CMK (cell line): ENCODE measurements around the gene MGAT4A.
"Not testable (repeated sequence)": the region's sequence is repeated elsewhere in the genome, so short reads cannot be mapped to it uniquely, and the experiment has no call there.

ENCODE experiments used
- DNase-seq: peaks from one replicate; pipeline ENCODE4 v3.0.0-alpha.2; 2010; ENCODE audit warnings: low read depth

MGAT4A gene

GRCh38 chr2:98759827-98760625 lies 29.1 kb upstream of the MGAT4A start:
- no peak for DNase-seq

- no peak for DNase-seq
Observed at GRCh38 chr2:98759338-98759737, 28.4 kb upstream of the MGAT4A start.

- DNase-seq, result peak; percentile 48
Observed at GRCh38 chr2:98757904-98758421, 27.0 kb upstream of the MGAT4A start.

GRCh38 chr2:98753801-98754200 lies 22.9 kb upstream of the MGAT4A start:
- DNase-seq, result no peak

- not testable (repeated sequence) for DNase-seq
Observed at GRCh38 chr2:98752711-98753110, 21.8 kb upstream of the MGAT4A start.

DNA sequence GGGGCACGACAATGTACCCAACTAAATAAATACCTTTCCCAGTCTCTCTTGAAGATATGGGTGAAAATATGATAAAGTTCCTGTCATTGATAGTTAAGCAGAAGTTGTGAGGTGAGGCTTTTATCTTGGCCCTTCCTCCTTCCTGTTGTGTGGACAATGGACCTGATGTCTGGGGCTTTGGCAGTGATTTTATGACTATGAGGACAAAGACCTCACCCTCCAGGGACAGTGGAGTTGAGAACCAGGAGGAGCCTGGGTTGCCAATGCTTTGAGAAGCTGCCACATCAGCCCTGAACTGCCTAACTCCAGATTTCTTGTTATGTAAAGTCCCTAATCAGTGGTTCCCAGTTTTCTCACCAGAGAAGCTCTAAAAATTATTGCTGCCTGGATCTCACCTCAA lies 20.8 kb upstream of the MGAT4A start:
- no peak for DNase-seq

- no peak for DNase-seq
Observed at GRCh38 chr2:98750593-98751282, 19.8 kb upstream of the MGAT4A start.

DNA sequence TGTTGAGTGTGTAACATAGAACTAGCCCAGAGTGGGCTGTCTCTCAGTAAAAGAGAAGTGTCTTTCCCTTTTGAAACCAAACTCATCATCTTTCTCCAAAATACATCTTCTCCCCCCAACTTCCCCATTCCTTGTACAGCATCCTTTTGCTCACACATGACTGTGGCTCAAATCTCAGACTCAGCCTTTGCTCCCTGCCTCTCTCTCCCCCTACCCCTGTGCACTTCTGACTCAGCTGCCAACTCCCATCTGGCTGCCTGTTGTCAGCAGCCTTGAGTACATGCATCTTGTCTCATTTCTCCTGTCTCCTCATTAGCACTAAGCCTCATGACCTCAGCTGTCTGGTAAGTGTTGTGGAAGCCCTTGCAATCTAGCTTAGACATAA lies 18.1 kb upstream of the MGAT4A start:
- no peak for DNase-seq

- DNase-seq, result no peak
Observed at GRCh38 chr2:98748292-98749065, 17.5 kb upstream of the MGAT4A start.

GRCh38 chr2:98747888-98748287 lies 17.0 kb upstream of the MGAT4A start:
- DNase-seq, result no peak

- DNase-seq, result no peak
Observed at GRCh38 chr2:98746426-98746825, 15.5 kb upstream of the MGAT4A start.

DNA sequence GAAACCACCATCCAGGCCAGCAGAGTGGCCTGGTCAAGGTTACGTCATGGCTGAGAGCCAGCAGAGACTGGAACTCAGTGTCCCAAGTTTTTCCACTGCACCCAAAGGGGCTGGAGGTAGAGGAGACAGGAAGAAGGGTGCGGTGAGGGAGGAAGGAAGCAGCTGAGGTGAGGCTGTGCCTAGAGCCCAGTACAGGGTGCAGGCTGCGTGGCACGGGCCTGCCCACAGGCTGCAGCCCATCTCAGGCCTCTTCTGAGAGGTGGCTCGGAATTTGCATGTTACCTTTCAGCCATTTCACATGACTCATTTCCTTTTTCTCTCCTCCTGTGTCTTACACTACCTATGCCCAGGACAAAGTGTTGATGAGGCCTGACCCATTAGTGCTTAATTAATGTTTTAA lies 13.7 kb upstream of the MGAT4A start:
- DNase-seq, result no peak

DNA sequence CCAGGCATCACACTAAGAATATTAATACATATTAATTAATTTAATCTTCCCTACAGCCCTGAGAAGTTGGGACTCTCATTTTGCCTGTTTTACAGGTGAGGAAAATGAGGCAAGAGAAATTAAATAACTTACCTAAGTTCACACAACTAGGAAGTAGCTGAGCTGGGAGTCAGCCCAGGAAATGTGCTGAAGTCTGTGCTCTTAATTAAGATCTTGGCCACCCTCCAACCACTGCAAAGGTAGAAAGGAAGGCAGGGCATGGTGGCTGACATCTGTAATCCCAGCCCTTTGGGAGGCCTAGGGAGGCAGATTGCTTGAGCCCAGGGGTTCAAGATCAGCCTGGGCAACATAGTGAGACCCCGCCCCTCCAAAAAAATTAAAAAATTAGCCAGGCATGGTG lies 12.9 kb upstream of the MGAT4A start:
- DNase-seq, result no peak

DNA sequence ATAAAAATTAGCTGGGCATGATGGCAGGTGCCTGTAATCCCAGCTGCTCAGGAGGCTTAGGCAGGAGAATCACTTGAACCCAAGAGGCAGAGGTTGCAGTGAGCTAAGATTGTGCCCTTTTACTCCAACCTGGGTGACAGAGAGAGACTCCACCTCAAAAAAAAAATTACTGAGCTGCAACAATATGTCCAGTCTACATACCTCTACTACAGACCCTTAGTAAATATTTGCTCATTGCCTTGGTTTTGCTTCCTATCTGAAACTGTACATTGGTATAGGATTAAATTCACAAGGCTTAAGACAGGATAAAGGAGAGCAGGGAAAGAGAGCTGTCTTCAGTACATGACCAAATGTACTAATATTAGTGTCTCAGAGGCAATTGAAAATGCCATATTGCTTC lies 8.1 kb upstream of the MGAT4A start:
- no peak for DNase-seq

GRCh38 chr2:98738304-98738703 lies 7.4 kb upstream of the MGAT4A start:
- no peak for DNase-seq

DNA sequence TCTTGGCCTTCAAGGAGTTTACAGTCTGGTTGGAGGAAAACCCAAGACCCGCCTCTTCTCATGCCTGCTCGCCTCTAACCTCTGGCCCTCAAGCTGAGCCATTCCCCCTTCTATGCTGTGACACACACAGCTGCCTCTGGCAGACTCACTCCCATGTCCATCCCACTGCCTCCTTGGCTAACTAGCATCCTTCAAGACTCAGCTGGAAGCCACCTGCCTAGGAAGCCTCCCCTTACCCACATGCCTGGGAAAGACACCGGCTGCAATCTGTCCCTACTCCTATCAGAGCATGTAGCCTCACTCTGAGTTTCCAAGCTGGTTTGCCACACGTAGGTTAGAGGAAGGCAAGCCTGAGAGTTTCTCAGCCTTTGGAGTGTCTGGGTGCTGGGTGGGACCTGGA lies 6.9 kb upstream of the MGAT4A start:
- DNase-seq, result no peak

GRCh38 chr2:98736464-98736889 lies 5.5 kb upstream of the MGAT4A start:
- no peak for DNase-seq

DNA sequence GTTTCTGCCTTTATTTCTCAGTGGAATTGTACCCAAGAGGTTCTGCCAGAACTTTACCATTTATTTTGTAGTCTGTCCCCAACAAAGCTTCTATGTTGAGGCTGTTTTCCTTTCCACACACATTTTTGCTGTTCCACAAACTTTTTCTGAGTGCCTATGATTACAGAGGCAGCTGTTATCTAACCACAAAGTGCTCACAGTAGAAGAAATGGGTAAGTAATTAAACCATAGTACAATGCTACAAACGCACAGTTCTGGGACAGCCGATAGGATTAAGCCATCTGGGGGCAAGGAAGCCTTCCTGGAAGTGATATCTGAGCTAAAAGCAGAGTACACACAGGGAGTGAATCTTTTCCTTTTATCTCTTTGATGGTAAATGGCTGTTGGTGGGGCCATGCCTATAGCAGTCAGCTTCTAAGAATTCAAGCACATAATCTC lies 3.9 kb upstream of the MGAT4A start:
- DNase-seq, result peak; percentile 29

- DNase-seq, result no peak
Observed at GRCh38 chr2:98734162-98734561, 3.2 kb upstream of the MGAT4A start.

- DNase-seq, result no peak
Observed at GRCh38 chr2:98732430-98733051, 1.6 kb upstream of the MGAT4A start.

GRCh38 chr2:98731894-98732349 lies 990 bp upstream of the MGAT4A start:
- no peak for DNase-seq

- DNase-seq, result no peak
Observed at GRCh38 chr2:98730707-98731040, 258 bp downstream of the MGAT4A start.
